K562 (cell line): ENCODE data around the gene FMNL1. TPM values are rescaled to one million over a fixed set of nuclear protein-coding genes. Genes with fewer than 3 reads are reported as not detected.

ENCODE experiments used
- CBFA2T2 ChIP-seq: fragments of 450-650 bp; conservative IDR thresholded peaks from 2 replicates; pipeline ENCODE4 v1.6.1; 2017; ENCODE audit warnings: mild to moderate bottlenecking
- CREM ChIP-seq: IDR thresholded peaks from 2 replicates; pipeline ENCODE4 v1.6.1; 2014; ENCODE audit warnings: antibody characterized with exemption, low read depth
- CTBP1 ChIP-seq: fragments of 450-650 bp; IDR thresholded peaks from 2 replicates; pipeline ENCODE4 v1.6.1; 2016; ENCODE audit warnings: borderline replicate concordance
- MAFG ChIP-seq: fragments of 450-650 bp; conservative IDR thresholded peaks from 2 replicates; pipeline ENCODE4 v1.6.1; 2016; ENCODE audit warnings: missing genetic modification characterization, missing compliant biosample characterization
- MEF2A ChIP-seq: IDR thresholded peaks from 2 replicates; pipeline ENCODE4 v1.6.1; 2011; ENCODE audit warnings: low read depth, mild to moderate bottlenecking, low read length, moderate library complexity; ENCODE audit not compliant: control insufficient read depth
- NR2C1 ChIP-seq, 2 experiments: fragments of 450-650 bp; IDR thresholded peaks; 2 replicates each; pipeline ENCODE4 v1.6.1; 2017; ENCODE audit warnings: mild to moderate bottlenecking in 2 of 2, antibody characterized with exemption in 1 of 2, inconsistent platforms in 1 of 2, missing compliant biosample characterization in 1 of 2, missing genetic modification characterization in 1 of 2
- NR2C2 ChIP-seq, 2 experiments: fragments of 200-800 bp in 1 of 2; sonication (Bioruptor generic) in 1 of 2; sonication (generic) in 1 of 2; formaldehyde crosslinking in 1 of 2; IDR thresholded peaks; 2 replicates each; pipeline versions ENCODE4 v1.6.1 to v1.8.0; 2016 to 2022; ENCODE audit warnings: mild to moderate bottlenecking in 1 of 2, missing compliant biosample characterization in 1 of 2, missing genetic modification characterization in 1 of 2, missing genetic modification reagents in 1 of 2
- NR4A1 ChIP-seq, 2 experiments: fragments of 250-450 bp in 1 of 2; fragments of 450-650 bp in 1 of 2; sonication (Bioruptor Pico) in 1 of 2; IDR thresholded peaks; 2 replicates each; pipeline versions ENCODE4 v1.4.0 to v1.6.1; 2016 to 2020; ENCODE audit warnings: mild to moderate bottlenecking in 2 of 2, missing compliant biosample characterization in 1 of 2, missing genetic modification characterization in 1 of 2, moderate library complexity in 1 of 2
- SMAD4 ChIP-seq: fragments of 250-450 bp; sonication (Bioruptor Pico); conservative IDR thresholded peaks from 2 replicates; pipeline ENCODE4 v1.8.0; 2021; ENCODE audit warnings: inconsistent platforms, mild to moderate bottlenecking, moderate library complexity
- SP1 ChIP-seq: sonication (generic); formaldehyde crosslinking; IDR thresholded peaks from 2 replicates; pipeline ENCODE4 v1.8.1; 2022; ENCODE audit warnings: mild to moderate bottlenecking, missing genetic modification reagents
- TEAD1 ChIP-seq, 2 experiments: fragments of 450-650 bp in 1 of 2; sonication (generic) in 1 of 2; formaldehyde crosslinking; IDR thresholded peaks; 2 replicates each; pipeline versions ENCODE4 v1.4.0 to v1.8.0; 2020 to 2022; ENCODE audit warnings: mild to moderate bottlenecking in 2 of 2, missing genetic modification reagents in 1 of 2
- ZNF24 ChIP-seq: fragments of 450-650 bp; IDR thresholded peaks from 2 replicates; pipeline ENCODE4 v1.6.1; 2016
- ZNF57 ChIP-seq: fragments of 450-650 bp; formaldehyde crosslinking; IDR thresholded peaks from 2 replicates; pipeline ENCODE4 v1.4.0; 2020; ENCODE audit warnings: mild to moderate bottlenecking, moderate library complexity
- polyA plus RNA-seq, 8 experiments: library from polyadenylated mRNA; depleted of rRNA in 4 of 8; stranded (reverse) in 5 of 8; unstranded in 3 of 8; fragments of >200 nt; fragmentation: Nextera tagmentation in 2 of 8; fragmentation: Illumina TruSeq in 1 of 8; extraction: Ambion mirVana in 2 of 8; extraction: Trizol in 1 of 8; gene quantifications; 2 replicates each; pipeline versions ENCODE4 v1.2.1 to v1.2.3, GENCODE V29; 2011 to 2014; ENCODE audit warnings: inconsistent platforms in 1 of 8, missing spikeins in 1 of 8
- total RNA-seq, 7 experiments: library from RNA; depleted of rRNA in 6 of 7; stranded (reverse); fragments of >200 nt in 6 of 7; fragmentation: Illumina TruSeq in 2 of 7; extraction: Trizol in 2 of 7; gene quantifications; 2 replicates each; pipeline versions ENCODE4 v1.2.1 to v1.2.3, GENCODE V29; 2011 to 2021; ENCODE audit warnings: low replicate concordance in 1 of 7
- TF ChIP-seq, protein P1 (sequence below): fragments of 250-450 bp; sonication (Bioruptor Pico); IDR thresholded peaks from 2 replicates; pipeline ENCODE4 v1.5.0; 2021; ENCODE audit warnings: mild to moderate bottlenecking, moderate library complexity
- TF ChIP-seq, protein P2 (sequence below): fragments of 450-650 bp; IDR thresholded peaks from 2 replicates; pipeline ENCODE4 v1.6.1; 2018; ENCODE audit not compliant: partially characterized antibody
- TF ChIP-seq, protein P3 (sequence below): sonication (generic); IDR thresholded peaks from 2 replicates; pipeline ENCODE4 v1.6.1; 2016
- TF ChIP-seq, protein P4 (sequence below): fragments of 450-650 bp; formaldehyde crosslinking; IDR thresholded peaks from 2 replicates; pipeline ENCODE4 v1.4.0; 2020; ENCODE audit warnings: mild to moderate bottlenecking, mixed read lengths

FMNL1 gene
- total and polyA plus RNA-seq, 9 of the 15 experiments (the other 6 are each of a cell fraction or from before 2014, with no cell fraction given): 0.70 to 36.6 (median 7.7) TPM

DNA sequence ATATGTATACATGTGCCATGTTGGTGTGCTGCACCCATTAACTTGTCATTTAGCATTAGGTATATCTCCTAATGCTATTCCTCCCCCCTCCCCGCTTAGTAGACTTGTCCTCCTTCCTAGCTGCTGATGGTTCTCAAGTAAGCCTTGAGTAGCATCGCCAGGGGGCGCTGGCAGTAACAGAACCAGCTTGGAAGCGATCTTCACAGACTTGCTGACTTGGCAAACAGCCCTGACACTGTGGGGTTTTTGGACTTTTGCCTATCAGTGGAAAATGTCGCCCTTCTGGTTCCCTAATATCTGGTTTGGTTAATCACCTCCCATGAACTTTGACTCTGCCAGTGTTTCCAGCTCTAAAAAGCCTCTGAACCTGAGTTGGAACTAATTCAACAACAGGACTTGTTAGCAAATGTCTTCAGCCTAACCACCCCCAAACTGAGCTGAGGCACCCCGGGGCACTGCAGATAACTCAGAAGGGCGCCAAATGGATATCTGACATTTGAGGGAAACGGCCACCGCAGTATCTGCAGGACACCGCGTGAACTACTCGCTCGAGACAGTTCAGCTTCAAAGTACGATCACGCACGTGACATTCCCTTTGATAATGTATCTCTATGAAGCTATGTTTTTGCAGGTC lies 55.6 kb downstream of the FMNL1 start (continued):
- peak; percentile 42; the same call in 1 of the 2 replicates for TF ChIP-seq CREM
- peak; percentile 9; the same call in 1 of the 2 replicates for TF ChIP-seq ZNF24
- TF ChIP-seq MAFG: peak; percentile 99
- TF ChIP-seq SMAD4: peak; percentile 67
- peak; percentile 72 for TF ChIP-seq NR2C1 (IDR thresholded peaks at IDR 0.05)
- peak; percentile 65 for TF ChIP-seq NR2C1 (tag; IDR thresholded peaks at IDR 0.05)
- TF ChIP-seq, protein P1, sequence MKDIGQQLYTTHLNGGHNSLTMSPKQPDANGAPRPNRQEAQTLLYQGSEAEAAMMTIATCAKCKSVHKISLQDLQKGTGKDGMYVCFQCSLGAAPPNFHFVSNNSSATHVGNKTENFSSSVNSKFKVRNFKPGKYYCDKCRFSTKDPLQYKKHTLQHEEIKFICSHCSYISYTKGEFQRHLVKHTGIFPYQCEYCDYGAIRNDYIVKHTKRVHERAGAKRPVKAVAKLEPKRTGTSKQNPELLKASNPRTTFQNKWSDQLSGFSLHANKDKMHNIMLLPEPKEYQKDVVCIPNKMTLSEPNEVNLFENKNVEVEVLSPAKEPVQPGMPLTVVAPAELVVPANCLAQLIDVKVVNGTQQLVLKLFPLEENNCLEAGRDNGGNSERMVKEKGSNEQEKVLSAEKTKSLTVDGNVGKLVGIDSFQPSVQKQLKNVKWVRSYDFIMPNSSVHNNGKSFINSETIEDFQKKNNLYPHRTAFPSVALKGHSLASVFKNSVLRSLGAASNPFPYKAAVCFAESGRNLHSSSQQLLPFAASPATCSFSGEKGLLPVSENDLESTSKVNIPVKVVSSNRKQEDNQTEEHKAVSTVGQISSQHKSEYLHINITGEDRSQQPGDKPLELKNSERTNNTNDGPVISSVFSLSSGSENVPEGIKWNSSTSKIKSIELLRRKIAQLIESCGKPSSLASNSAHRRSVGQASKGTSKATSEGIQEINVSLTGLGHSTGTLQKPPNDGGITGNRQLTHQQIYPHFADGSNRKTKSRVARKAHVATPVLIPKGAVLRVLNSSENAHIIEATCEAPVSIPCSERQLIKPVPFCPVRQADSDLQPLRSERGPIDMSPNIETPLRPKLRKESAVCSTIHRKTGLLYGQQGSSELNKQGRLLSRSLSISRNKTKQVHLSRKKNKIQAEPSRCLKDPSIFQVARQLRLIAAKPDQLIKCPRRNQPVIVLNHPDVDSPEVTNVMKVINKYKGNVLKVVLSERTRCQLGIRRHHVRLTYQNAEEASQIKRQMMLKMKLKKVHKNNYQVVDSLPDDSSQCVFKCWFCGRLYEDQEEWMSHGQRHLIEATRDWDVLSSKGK (CRISPR knock-in tag): no peak
- TF ChIP-seq, protein P2, sequence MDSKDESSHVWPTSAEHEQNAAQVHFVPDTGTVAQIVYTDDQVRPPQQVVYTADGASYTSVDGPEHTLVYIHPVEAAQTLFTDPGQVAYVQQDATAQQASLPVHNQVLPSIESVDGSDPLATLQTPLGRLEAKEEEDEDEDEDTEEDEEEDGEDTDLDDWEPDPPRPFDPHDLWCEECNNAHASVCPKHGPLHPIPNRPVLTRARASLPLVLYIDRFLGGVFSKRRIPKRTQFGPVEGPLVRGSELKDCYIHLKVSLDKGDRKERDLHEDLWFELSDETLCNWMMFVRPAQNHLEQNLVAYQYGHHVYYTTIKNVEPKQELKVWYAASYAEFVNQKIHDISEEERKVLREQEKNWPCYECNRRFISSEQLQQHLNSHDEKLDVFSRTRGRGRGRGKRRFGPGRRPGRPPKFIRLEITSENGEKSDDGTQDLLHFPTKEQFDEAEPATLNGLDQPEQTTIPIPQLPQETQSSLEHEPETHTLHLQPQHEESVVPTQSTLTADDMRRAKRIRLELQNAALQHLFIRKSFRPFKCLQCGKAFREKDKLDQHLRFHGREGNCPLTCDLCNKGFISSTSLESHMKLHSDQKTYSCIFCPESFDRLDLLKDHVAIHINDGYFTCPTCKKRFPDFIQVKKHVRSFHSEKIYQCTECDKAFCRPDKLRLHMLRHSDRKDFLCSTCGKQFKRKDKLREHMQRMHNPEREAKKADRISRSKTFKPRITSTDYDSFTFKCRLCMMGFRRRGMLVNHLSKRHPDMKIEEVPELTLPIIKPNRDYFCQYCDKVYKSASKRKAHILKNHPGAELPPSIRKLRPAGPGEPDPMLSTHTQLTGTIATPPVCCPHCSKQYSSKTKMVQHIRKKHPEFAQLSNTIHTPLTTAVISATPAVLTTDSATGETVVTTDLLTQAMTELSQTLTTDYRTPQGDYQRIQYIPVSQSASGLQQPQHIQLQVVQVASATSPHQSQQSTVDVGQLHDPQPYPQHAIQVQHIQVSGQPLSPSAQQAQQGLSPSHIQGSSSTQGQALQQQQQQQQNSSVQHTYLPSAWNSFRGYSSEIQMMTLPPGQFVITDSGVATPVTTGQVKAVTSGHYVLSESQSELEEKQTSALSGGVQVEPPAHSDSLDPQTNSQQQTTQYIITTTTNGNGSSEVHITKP: peak; percentile 85
- TF ChIP-seq CBFA2T2: peak; percentile 45; the same call in 1 of the 2 replicates
- TF ChIP-seq NR4A1 (CRISPR knock-in tag; IDR thresholded peaks at IDR 0.05): no peak
- peak; percentile 58; the same call in 1 of the 2 replicates for TF ChIP-seq NR4A1 (tag; IDR thresholded peaks at IDR 0.05)
- no peak for TF ChIP-seq ZNF57 (CRISPR knock-in tag)
- peak; percentile 54; the same call in 1 of the 2 replicates for TF ChIP-seq CTBP1
- no peak for TF ChIP-seq NR2C2 (CRISPR knock-in tag; IDR thresholded peaks at IDR 0.05)
- peak; percentile 87 for TF ChIP-seq NR2C2 (tag; IDR thresholded peaks at IDR 0.05)
- peak; percentile 59 for TF ChIP-seq SP1
- TF ChIP-seq TEAD1 (CRISPR knock-in tag; IDR thresholded peaks at IDR 0.05): no peak
- TF ChIP-seq, protein P3, sequence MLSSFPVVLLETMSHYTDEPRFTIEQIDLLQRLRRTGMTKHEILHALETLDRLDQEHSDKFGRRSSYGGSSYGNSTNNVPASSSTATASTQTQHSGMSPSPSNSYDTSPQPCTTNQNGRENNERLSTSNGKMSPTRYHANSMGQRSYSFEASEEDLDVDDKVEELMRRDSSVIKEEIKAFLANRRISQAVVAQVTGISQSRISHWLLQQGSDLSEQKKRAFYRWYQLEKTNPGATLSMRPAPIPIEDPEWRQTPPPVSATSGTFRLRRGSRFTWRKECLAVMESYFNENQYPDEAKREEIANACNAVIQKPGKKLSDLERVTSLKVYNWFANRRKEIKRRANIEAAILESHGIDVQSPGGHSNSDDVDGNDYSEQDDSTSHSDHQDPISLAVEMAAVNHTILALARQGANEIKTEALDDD: peak; percentile 89
- TF ChIP-seq, protein P4, sequence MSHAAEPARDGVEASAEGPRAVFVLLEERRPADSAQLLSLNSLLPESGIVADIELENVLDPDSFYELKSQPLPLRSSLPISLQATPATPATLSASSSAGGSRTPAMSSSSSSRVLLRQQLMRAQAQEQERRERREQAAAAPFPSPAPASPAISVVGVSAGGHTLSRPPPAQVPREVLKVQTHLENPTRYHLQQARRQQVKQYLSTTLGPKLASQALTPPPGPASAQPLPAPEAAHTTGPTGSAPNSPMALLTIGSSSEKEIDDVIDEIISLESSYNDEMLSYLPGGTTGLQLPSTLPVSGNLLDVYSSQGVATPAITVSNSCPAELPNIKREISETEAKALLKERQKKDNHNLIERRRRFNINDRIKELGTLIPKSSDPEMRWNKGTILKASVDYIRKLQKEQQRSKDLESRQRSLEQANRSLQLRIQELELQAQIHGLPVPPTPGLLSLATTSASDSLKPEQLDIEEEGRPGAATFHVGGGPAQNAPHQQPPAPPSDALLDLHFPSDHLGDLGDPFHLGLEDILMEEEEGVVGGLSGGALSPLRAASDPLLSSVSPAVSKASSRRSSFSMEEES: peak; percentile 72
- TF ChIP-seq MEF2A: no peak
